ENCODE measurements around the gene GPT2.

- no peak for TF ChIP-seq CTCF (IDR thresholded peaks at IDR 0.05 in 4 of 5, conservative IDR thresholded peaks at IDR 0.05 in 1 of 5)
- no peak for TF ChIP-seq POLR2A (IDR thresholded peaks at IDR 0.05)
Observed at GRCh38 chr16:46949241-46949892, 65.2 kb downstream of the GPT2 start.
